Stomach (tissue), 4 donors: ENCODE data around the gene AGMO.

Source experiments
- CTCF ChIP-seq, 7 experiments: fragments of 450-650 bp in 4 of 7; fragments of 200-600 bp in 3 of 7; sonication (generic) in 3 of 7; IDR thresholded peaks; one replicate each; pipeline ENCODE4 v1.5.1; 2016 to 2019; ENCODE audit warnings: antibody characterized with exemption in 7 of 7, control low read depth in 2 of 7, mild to moderate bottlenecking in 1 of 7
- POLR2A ChIP-seq, 4 donors: fragments of 450-650 bp; IDR thresholded peaks; one replicate each; pipeline ENCODE4 v1.6.1; 2016; ENCODE audit warnings: antibody characterized with exemption in 4 of 4, control low read depth in 2 of 4, mild to moderate bottlenecking in 1 of 4, moderate library complexity in 1 of 4

DNA sequence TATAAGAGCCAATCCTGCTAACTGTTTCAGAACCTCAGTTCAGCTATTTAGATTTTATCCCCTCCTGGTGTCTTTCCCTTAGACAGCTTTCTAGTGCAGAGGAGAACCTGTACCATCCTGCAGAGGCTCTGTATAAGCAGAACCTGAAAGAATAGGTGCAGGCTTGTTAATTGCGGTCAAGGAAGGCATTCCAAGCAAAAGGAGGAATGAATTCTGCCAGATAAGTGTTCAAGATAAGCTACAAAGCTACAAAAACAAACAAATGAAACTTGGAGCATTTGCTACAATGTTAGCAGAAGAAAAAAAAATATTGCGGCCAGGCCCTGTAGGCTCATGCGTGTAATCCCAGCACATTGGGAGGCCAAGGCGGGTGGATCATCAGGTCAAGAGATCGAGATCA is 32.6 kb upstream of the AGMO start:
- no peak for TF ChIP-seq CTCF (IDR thresholded peaks at IDR 0.05)
- no peak for TF ChIP-seq POLR2A (IDR thresholded peaks at IDR 0.05)
